ENCODE measurements around the gene HAUS7. TPM values are rescaled to one million over a fixed set of nuclear protein-coding genes. Genes with fewer than 3 reads are reported as not detected.

Gene HAUS7
- total and polyA plus RNA-seq, 2 donors from 2014 or later: 28.1 to 47.6 TPM

DNA sequence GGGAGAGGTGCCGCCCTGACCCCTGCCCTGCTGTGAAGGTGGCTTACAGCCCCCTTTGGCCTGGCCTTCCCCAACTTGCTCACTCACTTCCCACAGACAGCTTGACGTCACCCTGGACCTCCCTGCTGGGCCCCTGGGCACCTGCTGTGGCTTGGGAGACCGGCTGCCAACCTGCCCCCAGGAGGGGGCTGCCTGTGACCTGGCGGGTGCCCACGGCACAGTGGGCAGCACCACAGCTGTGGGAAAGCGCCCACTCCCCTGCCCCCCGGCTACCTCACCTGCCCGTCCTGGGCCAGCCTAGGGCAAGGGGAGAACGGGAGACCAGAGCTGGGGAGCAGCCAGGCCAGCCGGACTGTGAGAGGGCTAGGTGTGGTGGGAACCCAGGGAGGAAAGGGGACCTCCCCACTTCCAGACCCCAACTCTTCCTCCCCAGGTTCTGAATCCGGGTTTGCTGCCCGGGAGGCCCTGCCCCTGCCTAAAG is 61.5 kb downstream of the HAUS7 start:
- no peak overlapping the region for H3K9ac ChIP-seq (ENCODE audit: low read length in 3 of 3)
- DNase-seq (no peak), FAIRE-seq (no peak)
- H3K4me3 ChIP-seq (ENCODE audit: low read length in 3 of 3): no peak overlapping the region
- no peaks in the 10 kb centered on the region for H3K27me3 ChIP-seq (ENCODE audit: control insufficient read depth, insufficient read depth, low read length)
- intact Hi-C loops (cut with DNase I): no loop called here
- TF ChIP-seq, protein P1, sequence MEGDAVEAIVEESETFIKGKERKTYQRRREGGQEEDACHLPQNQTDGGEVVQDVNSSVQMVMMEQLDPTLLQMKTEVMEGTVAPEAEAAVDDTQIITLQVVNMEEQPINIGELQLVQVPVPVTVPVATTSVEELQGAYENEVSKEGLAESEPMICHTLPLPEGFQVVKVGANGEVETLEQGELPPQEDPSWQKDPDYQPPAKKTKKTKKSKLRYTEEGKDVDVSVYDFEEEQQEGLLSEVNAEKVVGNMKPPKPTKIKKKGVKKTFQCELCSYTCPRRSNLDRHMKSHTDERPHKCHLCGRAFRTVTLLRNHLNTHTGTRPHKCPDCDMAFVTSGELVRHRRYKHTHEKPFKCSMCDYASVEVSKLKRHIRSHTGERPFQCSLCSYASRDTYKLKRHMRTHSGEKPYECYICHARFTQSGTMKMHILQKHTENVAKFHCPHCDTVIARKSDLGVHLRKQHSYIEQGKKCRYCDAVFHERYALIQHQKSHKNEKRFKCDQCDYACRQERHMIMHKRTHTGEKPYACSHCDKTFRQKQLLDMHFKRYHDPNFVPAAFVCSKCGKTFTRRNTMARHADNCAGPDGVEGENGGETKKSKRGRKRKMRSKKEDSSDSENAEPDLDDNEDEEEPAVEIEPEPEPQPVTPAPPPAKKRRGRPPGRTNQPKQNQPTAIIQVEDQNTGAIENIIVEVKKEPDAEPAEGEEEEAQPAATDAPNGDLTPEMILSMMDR (IDR thresholded peaks at IDR 0.05; ENCODE audit: borderline replicate concordance, extremely low read depth, insufficient read depth): no peak
- peaks cover 0 to 7% (median 0%) of the 10 kb centered on the region in 3 donors for H3K4me1 ChIP-seq (ENCODE audit: control insufficient read depth in 2 of 3, insufficient read depth in 2 of 3, low read depth in 1 of 3, low read length in 3 of 3)
- no peaks in the 10 kb centered on the region for H3K9me3 ChIP-seq (ENCODE audit: control insufficient read depth in 2 of 3, insufficient read depth in 1 of 3, low read length in 3 of 3)
- no peak overlapping the region for H3K27ac ChIP-seq (ENCODE audit: low read depth in 2 of 2, low read length in 2 of 2)
- H3K36me3 ChIP-seq (ENCODE audit: control insufficient read depth in 2 of 3, insufficient read depth in 3 of 3, low read length in 3 of 3): no peaks in the 10 kb centered on the region

DNA sequence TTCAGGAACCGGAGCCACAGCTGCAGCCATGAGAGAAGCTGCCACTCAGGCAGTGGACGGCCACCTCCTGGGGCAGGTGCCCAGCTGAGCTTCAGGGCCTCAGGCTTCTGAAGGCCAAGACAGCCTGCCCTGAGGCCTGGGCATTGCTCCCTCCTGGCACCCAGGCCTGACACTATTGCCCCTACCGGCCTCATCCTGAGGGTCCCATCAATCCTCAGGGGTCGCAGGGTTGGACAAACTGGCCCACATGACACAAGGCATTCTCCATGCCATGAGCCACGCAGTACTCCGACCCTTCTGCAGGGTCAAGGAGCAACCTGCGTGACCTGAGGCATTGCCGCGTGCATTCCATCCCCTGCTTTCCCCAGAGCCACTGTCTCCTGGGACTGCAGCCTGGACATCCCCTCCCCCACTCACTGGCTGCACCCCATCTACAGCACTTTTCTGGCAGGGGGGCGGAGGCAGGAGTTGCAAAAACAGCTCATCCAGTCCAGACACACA is 62.1 kb downstream of the HAUS7 start:
- Histone ChIP-seq H3K9me3 (ENCODE audit: control insufficient read depth in 2 of 3, insufficient read depth in 1 of 3, low read length in 3 of 3) (no peaks in the 10 kb centered on the region), H3K27ac (ENCODE audit: low read depth in 2 of 2, low read length in 2 of 2) (no peak overlapping the region), H3K36me3 (ENCODE audit: control insufficient read depth in 2 of 3, insufficient read depth in 3 of 3, low read length in 3 of 3) (no peaks in the 10 kb centered on the region), H3K4me1 (ENCODE audit: control insufficient read depth in 2 of 3, insufficient read depth in 2 of 3, low read depth in 1 of 3, low read length in 3 of 3) (peaks cover 0 to 7% (median 0%) of the 10 kb centered on the region in 3 donors), H3K9ac (ENCODE audit: low read length in 3 of 3) (no peak overlapping the region), H3K4me3 (ENCODE audit: low read length in 3 of 3) (no peak overlapping the region), H3K27me3 (ENCODE audit: control insufficient read depth, insufficient read depth, low read length) (no peaks in the 10 kb centered on the region)
- TF ChIP-seq, protein P1 (IDR thresholded peaks at IDR 0.05; ENCODE audit: borderline replicate concordance, extremely low read depth, insufficient read depth): no peak
- intact Hi-C loops (cut with DNase I): no loop called here
- DNase-seq (peak in 1 of 5 donors; percentile 64), FAIRE-seq (no peak)

DNA sequence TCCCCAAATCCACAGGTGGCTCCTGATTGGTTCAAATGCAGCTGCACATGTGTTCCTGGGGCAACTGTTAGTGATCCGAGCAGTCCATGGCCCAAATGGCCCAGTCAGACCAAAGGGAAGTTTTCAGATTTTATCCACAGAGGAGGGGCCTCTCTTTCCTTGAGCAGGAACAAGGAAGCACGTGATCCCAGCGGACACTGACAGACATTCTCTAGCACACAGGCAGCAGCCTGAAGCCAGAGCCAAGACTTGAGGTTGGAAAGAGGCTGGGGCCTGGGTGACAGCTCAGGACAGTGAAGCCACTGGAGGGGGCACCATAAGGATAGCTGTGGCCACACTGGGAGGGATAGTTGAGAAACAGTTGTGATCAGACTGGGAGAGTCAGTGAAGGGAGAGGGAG is 62.6 kb downstream of the HAUS7 start:
- Histone ChIP-seq H3K4me1 (ENCODE audit: control insufficient read depth in 2 of 3, insufficient read depth in 2 of 3, low read depth in 1 of 3, low read length in 3 of 3) (peaks cover 0 to 6% (median 0%) of the 10 kb centered on the region in 3 donors), H3K9ac (ENCODE audit: low read length in 3 of 3) (no peak overlapping the region), H3K27me3 (ENCODE audit: control insufficient read depth, insufficient read depth, low read length) (no peaks in the 10 kb centered on the region), H3K27ac (ENCODE audit: low read depth in 2 of 2, low read length in 2 of 2) (no peak overlapping the region), H3K36me3 (ENCODE audit: control insufficient read depth in 2 of 3, insufficient read depth in 3 of 3, low read length in 3 of 3) (no peaks in the 10 kb centered on the region), H3K4me3 (ENCODE audit: low read length in 3 of 3) (no peak overlapping the region), H3K9me3 (ENCODE audit: control insufficient read depth in 2 of 3, insufficient read depth in 1 of 3, low read length in 3 of 3) (no peaks in the 10 kb centered on the region)
- intact Hi-C loops (cut with DNase I): no loop called here
- TF ChIP-seq, protein P1 (IDR thresholded peaks at IDR 0.05; ENCODE audit: borderline replicate concordance, extremely low read depth, insufficient read depth): no peak
- peak in 1 of 5 donors; percentile 59 for DNase-seq
- no peak for FAIRE-seq

DNA sequence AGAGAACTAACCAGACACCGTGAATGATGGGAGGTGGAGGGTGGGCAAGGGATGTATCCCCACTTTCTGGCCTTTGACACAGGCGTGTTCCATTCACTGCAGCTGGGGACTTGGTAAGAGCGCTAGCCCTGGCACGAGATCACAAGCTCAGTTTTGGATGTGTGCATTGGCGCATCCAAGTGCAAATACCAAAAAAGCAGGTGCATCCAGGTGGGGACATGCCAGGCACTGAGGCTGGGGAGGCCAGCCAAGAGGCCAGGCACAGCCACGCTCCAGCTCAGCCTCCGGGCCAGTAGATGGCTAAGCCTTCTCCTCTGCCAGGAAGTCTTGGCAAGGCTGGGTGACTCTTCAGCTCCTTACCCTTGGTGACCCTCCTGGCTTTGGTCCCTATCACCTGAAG is 63.5 kb downstream of the HAUS7 start:
- no peaks in the 10 kb centered on the region for H3K36me3 ChIP-seq (ENCODE audit: control insufficient read depth in 2 of 3, insufficient read depth in 3 of 3, low read length in 3 of 3)
- FAIRE-seq (no peak), DNase-seq (peak in 1 of 5 donors; percentile 22)
- peaks cover 0 to 5% (median 0%) of the 10 kb centered on the region in 3 donors for H3K4me1 ChIP-seq (ENCODE audit: control insufficient read depth in 2 of 3, insufficient read depth in 2 of 3, low read depth in 1 of 3, low read length in 3 of 3)
- H3K27ac ChIP-seq (ENCODE audit: low read depth in 2 of 2, low read length in 2 of 2): no peak overlapping the region
- no peak overlapping the region for H3K9ac ChIP-seq (ENCODE audit: low read length in 3 of 3)
- H3K27me3 ChIP-seq (ENCODE audit: control insufficient read depth, insufficient read depth, low read length): no peaks in the 10 kb centered on the region
- TF ChIP-seq, protein P1 (IDR thresholded peaks at IDR 0.05; ENCODE audit: borderline replicate concordance, extremely low read depth, insufficient read depth): no peak
- no peaks in the 10 kb centered on the region for H3K9me3 ChIP-seq (ENCODE audit: control insufficient read depth in 2 of 3, insufficient read depth in 1 of 3, low read length in 3 of 3)
- H3K4me3 ChIP-seq (ENCODE audit: low read length in 3 of 3): no peak overlapping the region
- intact Hi-C loops (cut with DNase I): no loop called here
